ENCODE results near the gene HPCAL1. TPM values are rescaled to one million over a fixed set of nuclear protein-coding genes. Genes with fewer than 3 reads are reported as not detected.

The HPCAL1 gene
- total RNA-seq, 3 donors from 2014 or later (not counting 1 experiment from before 2014, with no cell fraction given): 31.1 to 45.2 (median 39.8) TPM

GRCh38 chr2:10476723-10477442 is 174.2 kb downstream of the HPCAL1 start:
- no peak for TF ChIP-seq CTCF (IDR thresholded peaks at IDR 0.05)
- Mint-ChIP-seq H3K27ac (no peak overlapping the region), H3K4me1 (peaks cover 6 to 17% of the 10 kb centered on the region in 2 donors), H3K36me3 (no peaks in the 10 kb centered on the region), H3K9me3 (no peaks in the 10 kb centered on the region), H3K27me3 (ENCODE audit: low read depth in 2 of 2) (peaks cover 0 to 8% of the 10 kb centered on the region in 2 donors), H3K4me3 (no peak overlapping the region)
- Histone ChIP-seq H3K9me3 (ENCODE audit: control insufficient read depth, insufficient read depth, low read length) (no peaks in the 10 kb centered on the region), H3K36me3 (ENCODE audit: control insufficient read depth, insufficient read depth, low read length) (no peaks in the 10 kb centered on the region), H3K4me3 (ENCODE audit: low read length) (no peak overlapping the region), H3K27me3 (ENCODE audit: control insufficient read depth, insufficient read depth, low read length) (no peaks in the 10 kb centered on the region), H3K4me1 (ENCODE audit: control insufficient read depth, insufficient read depth, low read length) (no peaks in the 10 kb centered on the region), H3K27ac (ENCODE audit: low read length) (no peak overlapping the region)
- DNase-seq: no peak
- WGBS (ENCODE audit: insufficient coverage): 80% methylated on average over 11 of the region's 12 CpGs
- intact Hi-C loops (cut with micrococcal nuclease): no loop called here
- ATAC-seq: no peak

Other genes with a start within 250 kb of the HPCAL1 start
- not detected for gene CYS1, start 222.5 kb upstream of the HPCAL1 start, total RNA-seq
- gene RRM2, start 180.2 kb upstream of the HPCAL1 start, total RNA-seq: 10 to 100 TPM; 16.1 to 22.1 (median 18.5) TPM
- 10 to 100 TPM; 38.7 to 85.4 (median 43.8) TPM for gene ODC1, start 145.4 kb downstream of the HPCAL1 start, total RNA-seq